ENCODE measurements around the gene PNPLA5. TPM values are rescaled to one million over a fixed set of nuclear protein-coding genes. Genes with fewer than 3 reads are reported as not detected.

The PNPLA5 gene
- total RNA-seq, 4 donors from 2014 or later: not detected

GRCh38 chr22:43833286-43834240 is 58.2 kb downstream of the PNPLA5 start:
- intact Hi-C loops (cut with DNase I; ENCODE audit: low total_unique reads): no loop called here
- H3K4me3 ChIP-seq: no peak overlapping the region
- no peak overlapping the region for H3K27ac ChIP-seq
- TF ChIP-seq CTCF (IDR thresholded peaks at IDR 0.05) (no peak), POLR2A (IDR thresholded peaks at IDR 0.05) (no peak)
- DNase-seq: no peak
- no peaks in the 10 kb centered on the region for H3K36me3 ChIP-seq
- peaks cover 0 to 8% of the 10 kb centered on the region in 2 donors for H3K4me1 ChIP-seq
- no peaks in the 10 kb centered on the region for H3K27me3 ChIP-seq
- no peaks in the 10 kb centered on the region for H3K9me3 ChIP-seq

- intact Hi-C loops (cut with DNase I; ENCODE audit: low total_unique reads): no loop called here
- no peaks in the 10 kb centered on the region for H3K36me3 ChIP-seq
- no peak for DNase-seq
- H3K4me1 ChIP-seq: peaks cover 0 to 8% of the 10 kb centered on the region in 2 donors
- H3K4me3 ChIP-seq: no peak overlapping the region
- no peak overlapping the region for H3K27ac ChIP-seq
- H3K9me3 ChIP-seq: no peaks in the 10 kb centered on the region
- no peaks in the 10 kb centered on the region for H3K27me3 ChIP-seq
- TF ChIP-seq POLR2A (IDR thresholded peaks at IDR 0.05) (no peak), CTCF (IDR thresholded peaks at IDR 0.05) (no peak)
These were observed 59.2 kb downstream of the PNPLA5 start for GRCh38 chr22:43832393-43833265.

- Histone ChIP-seq H3K27me3 (no peaks in the 10 kb centered on the region), H3K4me1 (peaks cover 0 to 8% of the 10 kb centered on the region in 2 donors), H3K4me3 (no peak overlapping the region), H3K36me3 (no peaks in the 10 kb centered on the region), H3K27ac (no peak overlapping the region), H3K9me3 (no peaks in the 10 kb centered on the region)
- DNase-seq: no peak
- TF ChIP-seq CTCF (IDR thresholded peaks at IDR 0.05): no peak
- TF ChIP-seq POLR2A (IDR thresholded peaks at IDR 0.05): no peak
- intact Hi-C loops (cut with DNase I; ENCODE audit: low total_unique reads): no loop called here
These were observed 60.0 kb downstream of the PNPLA5 start for GRCh38 chr22:43831561-43832392.

GRCh38 chr22:43830931-43831560 is 60.8 kb downstream of the PNPLA5 start:
- TF ChIP-seq CTCF (IDR thresholded peaks at IDR 0.05): no peak
- TF ChIP-seq POLR2A (IDR thresholded peaks at IDR 0.05): no peak
- peaks cover 0 to 8% of the 10 kb centered on the region in 2 donors for H3K4me1 ChIP-seq
- H3K4me3 ChIP-seq: no peak overlapping the region
- no peaks in the 10 kb centered on the region for H3K36me3 ChIP-seq
- H3K27ac ChIP-seq: no peak overlapping the region
- no peak for DNase-seq
- intact Hi-C loops (cut with DNase I; ENCODE audit: low total_unique reads): no loop called here
- no peaks in the 10 kb centered on the region for H3K9me3 ChIP-seq
- no peaks in the 10 kb centered on the region for H3K27me3 ChIP-seq
